ENCODE data around the gene CYP46A1.

DNA sequence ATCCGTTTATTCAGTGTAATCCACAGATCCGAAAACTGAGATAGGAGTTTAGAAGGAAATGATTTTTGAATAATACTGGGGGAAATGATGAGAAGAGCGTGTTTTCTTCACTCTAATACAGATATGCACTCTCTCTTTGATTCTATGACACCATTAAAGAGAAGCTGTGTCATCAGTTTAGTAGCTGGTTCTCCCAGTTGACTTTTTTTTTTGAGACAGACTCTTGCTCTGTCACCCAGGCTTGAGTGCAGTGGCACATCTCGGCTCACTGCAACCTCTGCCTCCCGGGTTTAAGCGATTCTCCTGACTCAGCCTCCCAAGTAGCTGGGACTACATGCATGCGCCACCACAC, 60.8 kb downstream of the CYP46A1 start:
- no peak for TF ChIP-seq CREB1 (IDR thresholded peaks at IDR 0.05; ENCODE audit: low read depth)
- no peak for TF ChIP-seq FOXM1 (IDR thresholded peaks at IDR 0.05; ENCODE audit: borderline replicate concordance, low read depth)
- no peak for TF ChIP-seq EP300 (IDR thresholded peaks at IDR 0.05; ENCODE audit: borderline replicate concordance)
- no peak for TF ChIP-seq TCF12 (IDR thresholded peaks at IDR 0.05; ENCODE audit: low read depth)
- no peak for TF ChIP-seq CEBPB (IDR thresholded peaks at IDR 0.05)
